Pancreas (tissue), 10 donors: ENCODE results near the gene C10orf67. TPM values are rescaled to one million over a fixed set of nuclear protein-coding genes. Genes with fewer than 3 reads are reported as not detected.

ENCODE experiments used
- ATAC-seq, 4 donors: fragments of 200-7000 bp; cut with Tn5 transposase; one replicate each; pipeline versions ENCODE4 v1.8.0 to v1.9.1; 2020; ENCODE audit warnings: mild to moderate bottlenecking in 4 of 4, moderate library complexity in 4 of 4
- DNase-seq, 6 donors: peaks; one replicate each; pipeline ENCODE4 v3.0.0-alpha.2; 2020
- FAIRE-seq: peaks from 2 replicates; lab custom pipeline; 2012; peaks lifted over from hg19 to GRCh38; lab: Jason Lieb, UNC
- H3K27ac ChIP-seq, 4 donors: fragments of 200-600 bp; sonication (generic); 1 replicate in 3 of 4; 2 replicates in 1 of 4; pipeline versions ENCODE4 v1.5.0 to v1.8.0; 2020
- H3K27me3 ChIP-seq, 4 donors: fragments of 200-600 bp; one replicate each; pipeline ENCODE4 v1.8.0; 2021
- H3K36me3 ChIP-seq, 3 donors: fragments of 200-600 bp; sonication (generic) in 1 of 3; one replicate each; pipeline versions ENCODE4 v1.5.0 to v1.8.0; 2020 to 2021
- H3K4me1 ChIP-seq, 3 donors: fragments of 200-600 bp; one replicate each; pipeline ENCODE4 v1.8.0; 2021
- H3K4me3 ChIP-seq, 4 donors: fragments of 200-600 bp; sonication (generic) in 2 of 4; one replicate each; pipeline versions ENCODE4 v1.5.0 to v1.8.0; 2020 to 2021
- H3K9me3 ChIP-seq, 4 donors: fragments of 200-600 bp; one replicate each; pipeline ENCODE4 v1.8.0; 2021
- WGBS, 2 donors: extraction: QIAGEN DNeasy Blood & Tissue Kit; methylation state at CpG; one replicate each; pipeline ENCODE4 v1.1.7; 2013; 5-methylcytosine and 5-hydroxymethylcytosine counted together
- intact Hi-C, 3 donors: fragments of 100-400 bp; cut with DNase I; formaldehyde crosslinking; loops; one replicate each; pipeline versions ENCODE4 v1.11.1 to v1.14.2; 2022
- polyA plus RNA-seq, 2 donors: library from polyadenylated mRNA; stranded (reverse); fragments of 200-250 nt; gene quantifications; one replicate each; pipeline ENCODE4 v1.2.3, GENCODE V29; 2013
- total RNA-seq, 6 donors: library from RNA; stranded (reverse); fragmentation: NEBNext Ultra II Directional in 4 of 6; extraction: Animal tissue kit (Norgen Biotek cat#: 25700) in 4 of 6; gene quantifications; one replicate each; pipeline versions ENCODE4 v1.2.1 to v1.2.4, GENCODE V29; 2021 to 2023
- TF ChIP-seq, protein P1 (sequence below), 4 donors: fragments of 200-600 bp; sonication (generic) in 3 of 4; IDR thresholded peaks; one replicate each; pipeline versions ENCODE4 v1.5.0 to v1.8.0; 2021; ENCODE audit warnings: antibody characterized with exemption in 4 of 4
- donor health status: healthy with polysubstance abuse.
- donor health status: DM: no; HTN: no; CAD: no; lungs with moderate emphysema.
- donor health status: DM: no; HTN: no; CAD: no.
- donor health status: control.
- donor health status: control.
- donor health status: Bipolar disorder and iron deficiency.
- donor health status: DM: yes; HTN: yes; CAD: no.
- donor health status: DM: no; HTN: no; CAD: no.
- donor health status: DM: no; HTN: no; CAD: no.
- donor health status: DM: yes; HTN: yes; CAD: no.

The C10orf67 gene
- total and polyA plus RNA-seq, 8 donors: 0.02 to 0.16 (median 0.08) TPM; not detected in 3

DNA sequence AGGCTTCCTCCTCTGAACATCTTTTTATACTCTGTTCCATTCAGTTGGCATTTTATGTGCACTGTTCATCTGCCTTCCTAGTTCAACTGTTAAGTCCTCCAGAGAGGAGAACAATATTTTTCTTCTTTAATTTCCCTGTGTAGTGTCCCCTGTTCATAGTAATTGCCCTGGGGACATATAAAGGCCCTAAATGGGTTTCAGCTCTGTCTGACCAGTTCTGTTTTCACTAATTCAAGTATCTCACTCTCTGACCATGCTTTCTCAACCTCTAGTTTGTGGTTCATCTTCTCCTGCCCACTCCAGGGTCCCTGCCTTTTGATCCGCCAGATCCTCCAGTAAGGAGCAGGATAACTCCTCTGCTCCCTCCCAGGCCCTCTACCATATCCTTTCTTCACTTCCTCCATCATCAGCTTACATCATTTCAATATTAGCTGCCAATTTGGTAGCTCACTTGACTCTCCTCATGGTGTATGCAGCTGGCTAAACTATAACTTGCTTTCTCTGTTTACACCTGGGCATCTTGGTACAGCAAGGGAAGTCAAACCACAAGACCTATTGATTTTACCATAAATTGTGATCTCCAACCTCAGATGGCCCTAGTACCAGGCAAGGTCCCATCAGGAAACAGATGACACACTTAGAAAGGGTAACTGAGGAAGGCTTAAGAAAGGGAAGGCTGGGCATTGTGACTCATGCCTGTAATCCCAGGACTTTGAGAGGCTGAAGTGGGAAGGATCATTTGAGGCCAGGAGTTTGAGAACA lies 17.7 kb upstream of the C10orf67 start:
- TF ChIP-seq, protein P1, sequence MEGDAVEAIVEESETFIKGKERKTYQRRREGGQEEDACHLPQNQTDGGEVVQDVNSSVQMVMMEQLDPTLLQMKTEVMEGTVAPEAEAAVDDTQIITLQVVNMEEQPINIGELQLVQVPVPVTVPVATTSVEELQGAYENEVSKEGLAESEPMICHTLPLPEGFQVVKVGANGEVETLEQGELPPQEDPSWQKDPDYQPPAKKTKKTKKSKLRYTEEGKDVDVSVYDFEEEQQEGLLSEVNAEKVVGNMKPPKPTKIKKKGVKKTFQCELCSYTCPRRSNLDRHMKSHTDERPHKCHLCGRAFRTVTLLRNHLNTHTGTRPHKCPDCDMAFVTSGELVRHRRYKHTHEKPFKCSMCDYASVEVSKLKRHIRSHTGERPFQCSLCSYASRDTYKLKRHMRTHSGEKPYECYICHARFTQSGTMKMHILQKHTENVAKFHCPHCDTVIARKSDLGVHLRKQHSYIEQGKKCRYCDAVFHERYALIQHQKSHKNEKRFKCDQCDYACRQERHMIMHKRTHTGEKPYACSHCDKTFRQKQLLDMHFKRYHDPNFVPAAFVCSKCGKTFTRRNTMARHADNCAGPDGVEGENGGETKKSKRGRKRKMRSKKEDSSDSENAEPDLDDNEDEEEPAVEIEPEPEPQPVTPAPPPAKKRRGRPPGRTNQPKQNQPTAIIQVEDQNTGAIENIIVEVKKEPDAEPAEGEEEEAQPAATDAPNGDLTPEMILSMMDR (IDR thresholded peaks at IDR 0.05): no peak
- Histone ChIP-seq H3K36me3 (no peaks in the 10 kb centered on the region), H3K27me3 (no peaks in the 10 kb centered on the region), H3K4me3 (no peak overlapping the region), H3K27ac (no peak overlapping the region), H3K9me3 (no peaks in the 10 kb centered on the region), H3K4me1 (no peaks in the 10 kb centered on the region)
- WGBS, 2 donors: 91 to 92% methylated on average over 1 of the region's 1 CpG
- no peak for ATAC-seq
- no peak for DNase-seq
- FAIRE-seq: no peak
- intact Hi-C loops: no loop called here

DNA sequence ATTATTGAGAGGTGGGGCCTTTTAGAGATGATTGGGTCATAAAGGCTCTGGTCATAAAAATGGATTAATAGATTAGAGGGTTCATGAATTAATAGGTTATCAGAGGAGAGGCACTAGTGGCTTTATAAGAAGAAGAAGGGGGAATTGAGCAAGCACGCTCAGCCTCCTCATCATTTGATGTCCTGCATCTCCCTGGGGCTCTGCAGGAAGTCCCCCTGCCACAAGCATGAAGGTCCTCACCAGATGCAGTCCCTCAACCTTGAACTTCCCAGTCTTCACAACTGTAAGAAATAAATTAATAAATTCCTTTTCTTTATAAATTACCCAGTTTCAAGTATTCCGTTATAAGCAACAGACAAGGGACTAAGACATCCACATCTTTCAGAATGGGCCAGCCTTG lies 17.1 kb upstream of the C10orf67 start:
- intact Hi-C loops: no loop called here
- FAIRE-seq (no peak), ATAC-seq (no peak), DNase-seq (no peak)
- H3K27me3 ChIP-seq: no peaks in the 10 kb centered on the region
- H3K36me3 ChIP-seq: no peaks in the 10 kb centered on the region
- H3K9me3 ChIP-seq: no peaks in the 10 kb centered on the region
- 88% methylated on average over 2 of the region's 2 CpGs for WGBS, 2 donors
- H3K4me3 ChIP-seq: no peak overlapping the region
- H3K4me1 ChIP-seq: no peaks in the 10 kb centered on the region
- no peak overlapping the region for H3K27ac ChIP-seq
- TF ChIP-seq, protein P1 (IDR thresholded peaks at IDR 0.05): no peak

DNA sequence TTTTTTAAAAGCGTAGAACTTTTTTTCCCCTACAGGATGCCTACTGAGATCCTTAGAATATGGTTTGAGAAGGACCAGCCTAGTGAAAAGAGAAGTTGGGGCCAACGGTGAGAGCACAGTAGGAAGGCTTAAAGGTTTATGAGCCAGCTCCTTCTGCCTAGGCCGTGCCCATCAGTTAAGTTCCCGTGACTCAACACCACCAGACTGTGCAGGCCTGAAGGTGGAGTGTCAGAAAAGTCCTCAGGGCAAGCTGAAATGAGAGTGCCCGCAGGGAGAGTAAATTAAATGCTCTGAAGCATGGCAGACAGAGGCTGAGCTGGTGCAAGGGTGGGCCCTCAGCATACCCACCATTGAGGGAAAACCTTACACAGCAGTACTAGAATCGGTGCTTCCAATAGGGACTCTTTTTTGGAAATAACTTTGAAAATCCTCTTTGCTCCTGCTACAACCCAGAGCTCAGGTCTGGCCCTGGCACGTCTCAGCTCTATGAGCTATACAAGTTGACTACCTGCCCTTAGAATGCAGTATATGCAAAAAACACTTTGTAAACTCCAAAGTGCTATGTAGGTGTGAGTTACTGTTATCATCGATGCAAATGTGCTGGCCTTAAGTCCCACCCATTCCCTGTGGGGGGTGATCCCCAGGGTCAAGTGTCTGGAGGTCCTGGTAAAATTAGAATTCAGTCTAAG lies 15.2 kb upstream of the C10orf67 start:
- intact Hi-C loops: no loop called here
- Histone ChIP-seq H3K4me3 (no peak overlapping the region), H3K36me3 (no peaks in the 10 kb centered on the region), H3K27ac (no peak overlapping the region), H3K4me1 (no peaks in the 10 kb centered on the region), H3K27me3 (no peaks in the 10 kb centered on the region), H3K9me3 (no peaks in the 10 kb centered on the region)
- WGBS, 2 donors: 77 to 78% methylated on average over 8 of the region's 8 CpGs
- ATAC-seq (no peak), DNase-seq (no peak), FAIRE-seq (no peak)
- TF ChIP-seq, protein P1 (IDR thresholded peaks at IDR 0.05): no peak

GRCh38 chr10:23358357-23358756 lies 13.8 kb upstream of the C10orf67 start:
- H3K36me3 ChIP-seq: no peaks in the 10 kb centered on the region
- no peak overlapping the region for H3K27ac ChIP-seq
- intact Hi-C loops: no loop called here
- no peak for ATAC-seq
- H3K4me3 ChIP-seq: no peak overlapping the region
- FAIRE-seq: no peak
- TF ChIP-seq, protein P1 (IDR thresholded peaks at IDR 0.05): no peak
- no peaks in the 10 kb centered on the region for H3K4me1 ChIP-seq
- no peak for DNase-seq
- no peaks in the 10 kb centered on the region for H3K9me3 ChIP-seq
- H3K27me3 ChIP-seq: no peaks in the 10 kb centered on the region
- WGBS, 2 donors: 68 to 73% methylated on average over 2 of the region's 2 CpGs
